Medulla oblongata (tissue), 1 donor: ENCODE data around the gene EZR.
"Not testable (repeated sequence)": the region's sequence is repeated elsewhere in the genome, so short reads cannot be mapped to it uniquely, and the experiment has no call there.

Source experiments
- DNase-seq: peaks from one replicate; pipeline ENCODE4 v3.0.0-alpha.2; 2015; ENCODE audit errors: extremely low spot score

EZR gene

DNA sequence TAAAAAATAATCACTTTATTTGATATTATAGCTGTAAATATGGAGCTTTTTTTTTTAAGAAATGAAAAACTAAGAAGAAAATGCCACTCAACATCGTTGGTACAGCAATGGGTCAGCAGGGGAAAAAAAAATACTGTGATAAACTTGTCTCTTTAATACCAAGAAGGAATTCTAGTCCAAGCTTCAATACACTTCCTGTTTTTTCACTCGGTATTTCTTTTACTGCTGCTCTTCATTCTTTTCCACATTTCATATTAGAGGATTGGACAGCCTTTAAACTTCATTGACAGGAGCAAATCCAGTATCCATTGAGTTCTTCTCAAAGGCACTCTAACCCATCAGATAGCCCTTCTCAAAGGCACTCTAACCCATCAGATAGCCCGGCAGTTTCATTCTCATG, 22.2 kb upstream of the EZR start:
- no peak for DNase-seq

DNA sequence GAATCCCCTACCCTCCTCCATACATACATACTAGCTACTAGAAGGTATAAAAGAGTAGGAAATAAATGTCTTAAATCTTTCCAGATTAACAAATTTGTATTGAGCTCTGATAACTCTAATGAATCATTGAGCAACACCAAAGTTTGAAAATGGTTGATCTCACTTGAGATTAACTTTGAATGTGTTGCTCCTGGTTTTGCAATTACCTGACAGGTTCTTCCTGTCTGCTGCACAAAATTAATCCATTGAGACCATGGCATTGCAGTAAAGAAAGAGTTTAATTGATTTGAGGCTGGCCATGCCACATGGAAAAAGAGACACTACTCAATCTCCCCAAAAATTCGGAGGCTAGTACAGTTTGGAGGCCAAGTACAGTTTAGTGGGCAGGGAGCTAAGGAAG, 21.3 kb upstream of the EZR start:
- no peak for DNase-seq

DNA sequence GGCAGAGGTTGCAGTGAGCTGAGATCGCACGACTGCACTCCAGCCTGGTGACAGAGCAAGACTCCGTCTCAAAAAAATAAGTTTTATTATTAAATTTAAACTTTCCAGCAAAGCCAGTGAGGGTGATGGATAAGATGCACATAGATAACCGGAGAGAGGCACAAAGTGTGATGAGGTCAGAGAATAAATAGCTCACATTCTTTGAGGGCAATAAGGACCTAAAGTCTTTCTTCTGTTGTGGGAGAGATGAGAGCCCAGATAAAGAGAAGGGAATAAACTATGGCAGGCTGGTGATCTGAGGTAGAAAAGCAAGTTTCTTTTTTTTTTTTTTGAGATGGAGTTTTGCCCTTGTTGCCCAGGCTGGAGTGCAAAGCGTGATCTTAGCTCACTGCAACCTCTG, 20.6 kb upstream of the EZR start:
- no peak for DNase-seq

DNA sequence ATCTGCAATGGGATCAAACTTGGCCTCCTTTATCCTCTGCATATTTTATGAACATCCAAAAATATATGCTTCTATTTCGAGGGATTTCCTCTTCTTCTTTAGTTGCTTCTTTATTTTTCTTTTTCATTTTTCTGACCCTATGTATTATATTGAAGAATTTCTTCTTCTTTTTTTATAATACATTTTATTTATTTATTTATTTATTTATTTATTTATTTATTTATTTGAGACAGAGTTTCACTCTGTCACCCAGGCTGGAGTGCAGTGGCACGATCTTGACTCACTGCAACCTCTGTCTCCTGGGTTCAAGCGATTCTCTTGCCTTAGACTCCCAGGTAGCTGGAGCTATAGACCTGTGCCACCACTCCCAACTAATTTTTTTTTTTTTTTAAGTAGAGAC, 19.6 kb upstream of the EZR start:
- DNase-seq: not testable (repeated sequence)

- DNase-seq: no peak
These were observed 18.8 kb upstream of the EZR start for GRCh38 chr6:158837684-158838625.

GRCh38 chr6:158836625-158837311, 17.6 kb upstream of the EZR start:
- DNase-seq: no peak

DNA sequence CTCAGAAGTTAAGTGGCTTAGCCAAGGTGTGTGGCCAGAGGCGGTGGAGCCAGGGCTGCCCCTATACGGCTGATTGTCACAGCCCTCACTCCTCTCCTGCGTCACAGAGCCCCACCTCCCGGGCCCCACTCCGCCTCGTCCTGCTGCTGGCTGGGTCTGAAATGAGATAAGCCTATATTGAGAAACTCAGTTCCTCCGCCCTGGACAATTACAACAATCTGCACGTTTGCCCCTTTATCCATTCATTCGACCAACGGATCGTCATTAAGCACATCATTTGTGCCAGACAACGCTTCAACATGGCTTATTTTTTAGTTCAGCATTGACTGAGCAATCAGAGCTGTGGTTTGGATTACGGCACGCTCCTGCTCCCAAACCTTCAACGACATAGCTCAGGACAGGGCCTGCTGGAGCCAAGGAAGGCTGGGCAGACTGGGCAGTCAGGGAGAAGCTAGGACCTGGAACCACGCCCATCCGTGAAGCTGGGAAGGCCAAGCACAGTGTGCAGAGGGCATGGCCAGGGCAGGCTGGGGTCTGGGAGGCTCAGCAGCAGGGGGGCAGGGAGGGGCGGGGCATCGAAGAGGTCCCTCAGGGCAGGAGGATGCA, 16.6 kb upstream of the EZR start:
- no peak for DNase-seq

DNA sequence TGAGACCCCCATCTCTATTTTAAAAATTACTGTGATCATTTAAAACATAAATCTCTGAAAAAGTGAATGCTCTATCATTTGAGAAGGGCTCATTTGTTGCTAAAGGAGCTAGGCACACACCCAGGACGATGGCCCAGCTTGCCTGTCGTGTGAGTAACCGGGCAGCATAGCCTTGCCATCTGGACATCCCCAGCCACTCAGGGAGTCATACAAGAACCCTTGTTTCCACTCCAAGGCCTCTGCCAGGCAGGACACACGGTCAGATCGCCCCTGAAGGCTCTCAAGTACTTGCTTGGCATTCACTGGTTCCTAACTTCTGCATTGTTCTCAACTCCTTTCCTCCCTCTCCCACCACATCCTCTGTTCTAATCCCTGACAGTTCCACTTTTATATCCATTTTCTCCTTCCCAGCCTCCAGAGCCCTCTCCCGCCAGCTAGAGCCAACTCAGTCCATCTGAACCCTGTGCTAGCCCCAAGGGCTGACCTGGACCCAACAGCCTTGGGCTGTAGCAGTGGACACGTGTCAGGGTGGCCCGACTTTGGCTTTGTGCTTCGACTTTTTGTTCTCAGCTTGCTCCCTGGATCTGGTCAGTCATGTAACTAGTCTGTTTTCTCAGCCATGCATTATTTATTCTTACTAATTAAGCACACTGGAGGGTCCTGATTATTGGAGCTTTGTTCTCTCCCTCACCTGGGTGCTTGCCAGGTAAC, 15.7 kb upstream of the EZR start:
- DNase-seq: no peak

GRCh38 chr6:158832807-158833206, 13.6 kb upstream of the EZR start:
- DNase-seq: not testable (repeated sequence)

GRCh38 chr6:158832026-158832425, 12.9 kb upstream of the EZR start:
- DNase-seq: no peak

DNA sequence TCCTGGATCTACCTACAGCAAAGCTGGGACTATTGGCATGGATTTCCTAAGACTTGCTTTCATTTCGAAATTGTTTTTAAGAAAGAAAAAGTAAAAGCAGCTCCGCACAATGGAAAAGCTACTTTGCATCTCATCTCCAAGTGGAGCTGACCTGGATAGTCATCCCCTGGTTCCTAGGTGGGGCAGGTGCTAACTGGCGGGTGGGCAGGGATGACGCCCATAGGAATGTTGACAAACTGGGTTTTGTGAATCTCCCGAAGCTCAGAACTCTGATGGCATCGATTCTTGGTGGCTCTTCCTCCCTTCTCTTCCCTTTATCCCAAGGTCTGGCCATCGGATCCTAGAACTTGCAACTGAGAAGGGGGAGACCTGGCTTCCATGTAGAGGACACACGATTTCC, 12.4 kb upstream of the EZR start:
- no peak for DNase-seq

DNA sequence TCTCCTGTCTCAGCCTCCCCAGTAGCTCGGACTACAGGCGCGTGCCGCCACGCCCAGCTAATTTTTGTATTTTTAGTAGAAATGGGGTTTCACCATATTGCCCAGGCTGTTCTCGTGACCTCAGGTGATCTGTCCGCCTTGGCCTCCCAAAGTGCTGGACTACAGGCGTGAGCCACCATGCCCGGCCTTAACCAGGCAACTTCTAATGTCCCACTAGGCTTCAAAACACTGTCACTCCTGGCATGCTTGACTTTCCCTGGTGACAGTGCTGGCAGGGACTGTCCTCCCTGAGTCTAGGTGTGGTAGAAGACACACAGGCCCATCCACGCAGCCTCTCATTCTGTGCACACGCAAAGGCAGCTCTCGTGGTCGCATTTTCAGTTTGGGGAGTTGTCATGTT, 11.6 kb upstream of the EZR start:
- no peak for DNase-seq

- no peak for DNase-seq
These were observed 9.6 kb upstream of the EZR start for GRCh38 chr6:158828807-158829206.

GRCh38 chr6:158826819-158827501, 7.8 kb upstream of the EZR start:
- DNase-seq: no peak

- DNase-seq: no peak
These were observed 6.8 kb upstream of the EZR start for GRCh38 chr6:158825951-158826306.

DNA sequence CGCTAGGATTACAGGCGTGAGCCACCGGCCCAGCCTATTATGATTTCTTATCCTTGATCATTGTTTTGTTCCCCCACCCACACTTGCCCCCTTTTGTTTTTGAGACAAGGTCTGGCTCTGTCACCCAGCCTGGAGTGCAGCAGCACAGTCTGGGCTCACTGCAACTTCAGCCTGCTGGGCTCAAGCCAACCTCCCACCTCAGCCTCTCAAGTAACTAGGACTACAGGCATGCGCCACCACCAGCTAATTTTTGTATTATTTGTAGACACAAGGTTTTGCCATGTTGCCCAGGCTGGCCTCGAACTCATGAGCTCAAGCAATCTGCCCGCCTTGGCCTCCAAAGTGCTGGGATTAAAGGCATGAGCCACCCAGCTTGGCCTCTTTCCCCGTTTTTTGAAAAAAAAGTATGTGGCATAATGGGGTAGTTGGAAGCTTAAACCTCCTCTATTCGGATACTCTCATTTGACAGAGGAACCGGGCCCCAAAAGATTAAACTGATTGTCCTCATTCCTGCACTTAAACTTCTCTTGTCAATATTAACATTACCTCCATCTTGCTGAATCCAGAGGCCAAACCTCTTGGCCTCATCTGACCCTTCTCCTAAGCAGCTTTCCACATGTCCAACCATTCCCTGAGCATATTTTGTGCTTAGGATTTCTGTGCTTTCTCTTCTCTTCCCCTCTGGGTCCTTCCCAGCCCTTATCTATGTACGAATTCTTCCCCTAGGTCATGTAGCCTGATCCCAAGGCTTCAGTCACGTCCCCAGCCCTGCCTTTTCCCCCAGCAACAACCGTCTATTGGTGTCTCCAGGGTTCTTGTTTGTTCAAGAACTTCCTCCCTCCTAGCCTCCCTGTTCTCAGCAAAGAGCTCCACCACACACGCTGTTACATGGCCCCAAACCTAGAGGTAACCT, 6.1 kb upstream of the EZR start:
- no peak for DNase-seq

DNA sequence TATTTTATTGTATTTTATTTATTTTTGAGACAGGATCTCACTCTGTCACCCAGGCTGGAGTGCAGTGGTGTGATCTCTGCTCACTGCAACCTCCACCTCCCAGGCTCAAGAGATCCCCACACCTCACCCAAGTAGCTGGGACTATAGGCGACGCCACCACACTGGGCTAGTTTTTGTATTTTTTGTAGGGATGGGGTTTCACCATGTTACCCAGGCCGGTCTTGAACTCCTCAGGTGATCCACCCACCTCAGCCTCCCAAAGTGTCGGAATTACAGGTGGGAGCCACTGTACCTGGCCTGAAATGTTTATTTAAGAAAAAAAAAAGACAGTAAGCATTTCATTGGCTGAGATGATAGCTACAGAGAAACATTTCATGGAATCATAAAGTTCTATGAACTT, 4.4 kb upstream of the EZR start:
- not testable (repeated sequence) for DNase-seq

- no peak for DNase-seq
These were observed 932 bp upstream of the EZR start for GRCh38 chr6:158819977-158820622.

DNA sequence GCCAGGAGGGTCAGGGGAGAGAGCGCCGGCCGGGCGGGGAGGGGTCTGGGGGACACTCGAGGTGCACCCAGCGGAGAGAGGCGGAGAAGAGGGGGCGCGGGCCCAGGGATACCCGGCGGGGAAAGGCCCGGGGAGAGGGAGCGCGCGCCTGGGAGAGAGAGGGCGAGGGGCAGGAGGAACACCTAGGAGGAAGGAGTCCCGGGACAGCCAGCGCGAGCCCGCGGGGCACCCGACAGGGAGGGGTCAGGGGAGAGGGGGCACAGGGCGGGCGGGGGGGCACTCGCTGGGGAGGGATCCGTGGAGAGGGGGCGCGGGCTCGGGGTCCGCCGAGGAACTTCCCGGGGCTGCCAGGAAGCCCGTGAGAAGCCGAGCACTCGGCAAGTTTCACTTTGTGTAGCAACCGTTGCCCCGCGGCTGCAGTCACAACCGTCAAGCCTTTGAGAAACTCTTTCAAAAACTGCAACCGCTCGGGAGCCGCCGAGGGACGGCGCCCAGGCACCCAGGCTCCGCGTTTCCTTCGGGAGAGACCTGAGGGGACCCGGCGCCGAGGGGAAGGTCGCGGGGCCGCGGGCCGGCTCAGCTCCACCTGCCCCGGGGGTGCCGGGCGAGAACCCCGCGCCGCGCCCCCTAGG, 471 bp downstream of the EZR start:
- DNase-seq: peak; percentile 36
